HG03064 (cell line): ENCODE measurements around the gene TRIM40.

Experiments
- ATAC-seq: cut with Tn5 transposase; IDR thresholded peaks from one replicate; pipeline ENCODE4 v1.9.1; 2021; ENCODE audit warnings: low read depth; ENCODE audit not compliant: unreplicated experiment

The TRIM40 gene

GRCh38 chr6:30135757-30136156, at the start of gene TRIM40:
TRIM40 (plus strand) TSS chr6:30136140; CDS start chr6:30137037, 897 bp downstream.
- ATAC-seq: no peak

- ATAC-seq: no peak
These were observed 48.1 kb upstream of the TRIM40 start for GRCh38 chr6:30087876-30088275.

GRCh38 chr6:30091577-30092381, 44.2 kb upstream of the TRIM40 start:
- no peak for ATAC-seq

GRCh38 chr6:30092852-30093543, 42.9 kb upstream of the TRIM40 start:
- ATAC-seq: no peak

- no peak for ATAC-seq
These were observed 41.8 kb upstream of the TRIM40 start for GRCh38 chr6:30093951-30094661.

GRCh38 chr6:30096829-30097228, 39.1 kb upstream of the TRIM40 start:
- ATAC-seq: no peak

GRCh38 chr6:30097902-30098768, 37.8 kb upstream of the TRIM40 start:
- no peak for ATAC-seq

- no peak for ATAC-seq
These were observed 35.8 kb upstream of the TRIM40 start for GRCh38 chr6:30100154-30100553.

GRCh38 chr6:30100585-30101443, 35.1 kb upstream of the TRIM40 start:
- no peak for ATAC-seq

- no peak for ATAC-seq
These were observed 34.2 kb upstream of the TRIM40 start for GRCh38 chr6:30101444-30102413.

GRCh38 chr6:30102414-30102969, 33.4 kb upstream of the TRIM40 start:
- no peak for ATAC-seq

- no peak for ATAC-seq
These were observed 32.7 kb upstream of the TRIM40 start for GRCh38 chr6:30102970-30103871.

GRCh38 chr6:30103872-30104179, 32.1 kb upstream of the TRIM40 start:
- no peak for ATAC-seq

- ATAC-seq: no peak
These were observed 31.3 kb upstream of the TRIM40 start for GRCh38 chr6:30104661-30105060.

- no peak for ATAC-seq
These were observed 24.6 kb upstream of the TRIM40 start for GRCh38 chr6:30111266-30111856.

- ATAC-seq: no peak
These were observed 23.4 kb upstream of the TRIM40 start for GRCh38 chr6:30112402-30112994.
